HG02973 (cell line): ENCODE measurements around the gene CASKIN1.

ENCODE experiments used
- ATAC-seq: cut with Tn5 transposase; IDR thresholded peaks from one replicate; pipeline ENCODE4 v1.9.1; 2021; ENCODE audit warnings: moderate library complexity; ENCODE audit not compliant: unreplicated experiment

Gene CASKIN1

GRCh38 chr16:2160915-2161551, 35.4 kb downstream of the CASKIN1 start:
- no peak for ATAC-seq

- ATAC-seq = no peak
Observed at GRCh38 chr16:2159175-2159838, 37.1 kb downstream of the CASKIN1 start.

- no peak for ATAC-seq
Observed at GRCh38 chr16:2158262-2158638, 38.2 kb downstream of the CASKIN1 start.

GRCh38 chr16:2157480-2158261, 38.7 kb downstream of the CASKIN1 start:
- ATAC-seq = no peak

GRCh38 chr16:2156849-2157224, 39.6 kb downstream of the CASKIN1 start:
- no peak for ATAC-seq

GRCh38 chr16:2155977-2156848, 40.2 kb downstream of the CASKIN1 start:
- ATAC-seq = no peak

GRCh38 chr16:2155091-2155950, 41.1 kb downstream of the CASKIN1 start, which contains the start of gene TRAF7:
TRAF7 (plus strand) TSS chr16:2155782; CDS start chr16:2163921, 8,139 bp downstream.
- peak; percentile 77 for ATAC-seq

- no peak for ATAC-seq
Observed at GRCh38 chr16:2154533-2155090, 41.8 kb downstream of the CASKIN1 start.

GRCh38 chr16:2152695-2153506, 43.5 kb downstream of the CASKIN1 start:
- ATAC-seq = no peak

GRCh38 chr16:2151188-2152091, 45.0 kb downstream of the CASKIN1 start:
- no peak for ATAC-seq

GRCh38 chr16:2150418-2151187, 45.8 kb downstream of the CASKIN1 start:
- no peak for ATAC-seq

- no peak for ATAC-seq
Observed at GRCh38 chr16:2149630-2150417, 46.6 kb downstream of the CASKIN1 start.

- no peak for ATAC-seq
Observed at GRCh38 chr16:2148714-2149629, 47.4 kb downstream of the CASKIN1 start.

GRCh38 chr16:2147981-2148671, 48.3 kb downstream of the CASKIN1 start, which contains the start of gene RAB26:
RAB26 (plus strand) TSS chr16:2148625; CDS start chr16:2148784, 159 bp downstream.
- ATAC-seq = no peak

- ATAC-seq = no peak
Observed at GRCh38 chr16:2147378-2147777, 49.0 kb downstream of the CASKIN1 start.
